SU-DHL-6 (cell line): ENCODE data around the gene PHACTR1.

Experiments used
- H2AFZ ChIP-seq: fragments of 200-600 bp; sonication (generic); 2 replicates; pipeline ENCODE4 v1.6.1; 2014; ENCODE audit warnings: low read depth, mild to moderate bottlenecking, moderate library complexity, mixed read lengths, antibody characterized with exemption, low read length; ENCODE audit not compliant: severe bottlenecking
- H3F3A ChIP-seq: fragments of 200-600 bp; shearing (Covaris generic); 2 replicates; pipeline ENCODE4 v1.6.0; 2016; ENCODE audit warnings: antibody characterized with exemption, mild to moderate bottlenecking; ENCODE audit not compliant: insufficient read depth
- H3K27ac ChIP-seq: fragments of 200-600 bp; sonication (generic); 2 replicates; pipeline ENCODE4 v1.5.1; 2016; ENCODE audit warnings: low read depth, mild to moderate bottlenecking, low read length, moderate library complexity, mixed read lengths
- H3K27me3 ChIP-seq: fragments of 200-600 bp; sonication (generic), shearing (Covaris generic); 2 replicates; pipeline ENCODE4 v1.6.0; 2014; ENCODE audit warnings: mild to moderate bottlenecking, low read length
- H3K36me3 ChIP-seq: fragments of 200-600 bp; sonication (generic); 2 replicates; pipeline ENCODE4 v1.6.1; 2014; ENCODE audit warnings: mild to moderate bottlenecking, low read length, mixed read lengths
- H3K4me2 ChIP-seq: fragments of 300-600, 200-600 bp; shearing (Covaris generic), sonication (generic); 2 replicates; pipeline ENCODE4 v1.6.0; 2014; ENCODE audit warnings: low read length, low read depth, mild to moderate bottlenecking; ENCODE audit not compliant: poor library complexity, severe bottlenecking
- H3K4me3 ChIP-seq: fragments of 200-600 bp; sonication (generic); 2 replicates; pipeline ENCODE4 v1.5.1; 2014; ENCODE audit warnings: antibody characterized with exemption, low read length, mild to moderate bottlenecking, mixed read lengths; ENCODE audit not compliant: insufficient read depth, poor library complexity, severe bottlenecking
- H3K79me2 ChIP-seq: fragments of 200-600 bp; sonication (generic); 2 replicates; pipeline ENCODE4 v1.6.1; 2014; ENCODE audit warnings: mild to moderate bottlenecking, low read length, moderate library complexity; ENCODE audit not compliant: insufficient read depth
- H3K9ac ChIP-seq: fragments of 200-600 bp; sonication (generic); 2 replicates; pipeline ENCODE4 v1.7.0; 2014; ENCODE audit warnings: mild to moderate bottlenecking, low read length
- H3K9me2 ChIP-seq: fragments of 200-600 bp; sonication (generic); replicated peaks from 2 replicates; pipeline ENCODE4 v1.6.1; 2014; ENCODE audit warnings: low read length; ENCODE audit not compliant: insufficient read depth
- H3K9me3 ChIP-seq: fragments of 200-600 bp; sonication (generic); 2 replicates; pipeline ENCODE4 v1.6.1; 2014; ENCODE audit warnings: low read length, mixed read lengths; ENCODE audit not compliant: insufficient read depth
- H4K20me1 ChIP-seq: fragments of 200-600 bp; sonication (generic); 2 replicates; pipeline ENCODE4 v1.6.1; 2014; ENCODE audit warnings: low read depth, mild to moderate bottlenecking, antibody characterized with exemption, low read length, moderate library complexity, mixed read lengths
- EZH2phosphoT487 ChIP-seq: fragments of 200-600 bp; sonication (generic), shearing (Covaris generic); conservative IDR thresholded peaks from 2 replicates; pipeline ENCODE4 v1.6.1; 2018; ENCODE audit warnings: mild to moderate bottlenecking, antibody characterized with exemption, low read length, moderate library complexity, mixed read lengths
- TF ChIP-seq, protein P1 (sequence below): fragments of 200-600 bp; sonication (generic); IDR thresholded peaks from one replicate; pipeline ENCODE4 v1.5.1; 2017; ENCODE audit warnings: antibody characterized with exemption, mild to moderate bottlenecking, low read length, moderate library complexity; ENCODE audit not compliant: insufficient read depth, poor library complexity, severe bottlenecking

Gene PHACTR1

DNA sequence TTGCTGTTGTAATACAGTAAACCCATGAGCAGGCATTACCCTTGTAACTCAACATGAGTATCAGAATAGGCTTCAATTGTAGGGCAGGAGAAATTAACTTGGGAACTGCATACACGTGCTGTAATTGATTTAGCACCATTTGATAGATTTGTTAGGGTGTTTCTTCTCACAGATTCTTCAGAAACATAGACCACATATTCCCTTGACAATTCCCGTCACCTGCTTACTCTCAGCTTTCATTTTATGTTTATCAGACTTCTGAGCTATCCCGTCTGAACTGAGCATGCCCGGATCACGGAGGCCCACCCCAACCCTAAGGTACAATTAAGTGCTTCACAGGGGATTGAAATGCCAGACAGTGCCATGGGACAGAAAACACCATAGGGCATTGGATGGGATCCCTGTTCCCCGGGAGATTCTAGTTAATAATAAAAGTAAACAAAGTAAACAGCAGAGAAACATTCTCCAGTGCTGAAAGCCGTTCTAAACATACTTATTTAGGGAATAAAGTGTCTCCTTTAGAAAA, 179.7 kb downstream of the PHACTR1 start:
- Histone ChIP-seq H3K4me2 (no peak overlapping the region), H3K4me3 (no peak overlapping the region), H4K20me1 (no peaks in the 10 kb centered on the region), H3K9me2 (no peaks in the 10 kb centered on the region), H2AFZ (no peak overlapping the region), H3K27ac (no peak overlapping the region), H3K27me3 (no peaks in the 10 kb centered on the region; the same call in 1 of the 2 replicates), H3F3A (no peaks in the 10 kb centered on the region), H3K9me3 (no peaks in the 10 kb centered on the region), H3K9ac (no peak overlapping the region), H3K36me3 (no peaks in the 10 kb centered on the region), H3K79me2 (no peaks in the 10 kb centered on the region)
- TF ChIP-seq EZH2phosphoT487 = no peak

DNA sequence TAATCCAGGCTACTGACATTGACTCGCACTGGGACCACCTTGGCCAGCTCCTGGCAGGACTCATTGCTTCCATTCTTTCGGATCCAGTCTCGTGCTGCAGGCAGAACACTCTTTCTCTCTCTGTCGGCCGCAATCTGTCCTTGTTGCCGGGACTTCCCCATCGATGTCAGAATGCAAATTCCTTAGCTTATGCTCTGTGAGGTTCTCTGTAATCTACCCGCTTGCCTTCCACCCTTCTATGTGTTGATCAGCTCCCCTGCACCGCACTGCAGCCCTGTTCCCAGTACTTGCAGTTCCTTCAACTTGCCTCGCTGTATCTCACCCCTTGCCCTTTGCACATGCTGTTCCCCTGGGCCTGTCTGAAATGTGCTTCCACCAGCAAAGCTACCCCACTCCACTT, 182.0 kb downstream of the PHACTR1 start:
- Histone ChIP-seq H3K36me3 (no peaks in the 10 kb centered on the region), H3K9ac (no peak overlapping the region), H3K9me3 (no peaks in the 10 kb centered on the region), H3K27ac (no peak overlapping the region), H3K79me2 (no peaks in the 10 kb centered on the region), H3F3A (no peaks in the 10 kb centered on the region), H3K9me2 (no peaks in the 10 kb centered on the region), H3K4me2 (no peak overlapping the region), H4K20me1 (no peaks in the 10 kb centered on the region), H2AFZ (no peak overlapping the region), H3K27me3 (no peaks in the 10 kb centered on the region; the same call in 1 of the 2 replicates), H3K4me3 (no peak overlapping the region)
- no peak for TF ChIP-seq EZH2phosphoT487
- TF ChIP-seq, protein P1, sequence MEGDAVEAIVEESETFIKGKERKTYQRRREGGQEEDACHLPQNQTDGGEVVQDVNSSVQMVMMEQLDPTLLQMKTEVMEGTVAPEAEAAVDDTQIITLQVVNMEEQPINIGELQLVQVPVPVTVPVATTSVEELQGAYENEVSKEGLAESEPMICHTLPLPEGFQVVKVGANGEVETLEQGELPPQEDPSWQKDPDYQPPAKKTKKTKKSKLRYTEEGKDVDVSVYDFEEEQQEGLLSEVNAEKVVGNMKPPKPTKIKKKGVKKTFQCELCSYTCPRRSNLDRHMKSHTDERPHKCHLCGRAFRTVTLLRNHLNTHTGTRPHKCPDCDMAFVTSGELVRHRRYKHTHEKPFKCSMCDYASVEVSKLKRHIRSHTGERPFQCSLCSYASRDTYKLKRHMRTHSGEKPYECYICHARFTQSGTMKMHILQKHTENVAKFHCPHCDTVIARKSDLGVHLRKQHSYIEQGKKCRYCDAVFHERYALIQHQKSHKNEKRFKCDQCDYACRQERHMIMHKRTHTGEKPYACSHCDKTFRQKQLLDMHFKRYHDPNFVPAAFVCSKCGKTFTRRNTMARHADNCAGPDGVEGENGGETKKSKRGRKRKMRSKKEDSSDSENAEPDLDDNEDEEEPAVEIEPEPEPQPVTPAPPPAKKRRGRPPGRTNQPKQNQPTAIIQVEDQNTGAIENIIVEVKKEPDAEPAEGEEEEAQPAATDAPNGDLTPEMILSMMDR = no peak

DNA sequence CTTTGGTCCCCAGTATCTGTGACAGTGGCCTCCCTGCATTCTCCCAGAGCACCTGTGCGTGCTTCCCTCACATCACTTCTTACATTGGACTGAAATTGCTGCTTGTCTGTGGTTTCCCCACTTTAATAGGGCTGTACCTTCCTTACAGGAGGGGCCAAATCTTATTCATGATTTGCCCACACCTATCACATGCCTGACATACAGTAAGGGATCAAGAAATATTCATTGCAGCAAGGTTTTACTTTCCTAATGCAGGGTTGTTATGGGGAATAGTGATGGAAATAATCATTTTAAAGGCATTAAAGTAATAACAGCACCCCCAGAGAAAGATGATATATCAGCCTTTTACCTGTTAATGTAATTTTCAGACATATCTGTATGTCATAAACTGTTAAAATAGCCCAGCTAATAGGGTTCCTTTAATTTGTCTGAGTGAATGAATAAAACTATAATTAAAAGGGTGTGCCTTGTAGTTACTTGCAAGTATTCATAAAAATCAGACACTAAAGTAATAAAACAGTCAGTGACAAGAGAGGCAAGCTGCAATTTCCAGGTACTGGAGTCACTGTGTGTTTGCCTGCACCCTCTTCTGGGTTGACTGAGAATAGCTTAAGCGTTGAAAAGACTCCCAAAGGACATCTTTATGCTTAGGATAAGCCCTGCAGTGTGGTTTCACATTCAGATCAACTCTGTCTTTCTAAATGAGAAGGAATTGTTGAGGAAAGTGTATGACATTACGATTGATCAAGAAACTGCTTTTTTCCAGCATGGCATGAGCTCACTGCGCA, 182.7 kb downstream of the PHACTR1 start:
- Histone ChIP-seq H3F3A (no peaks in the 10 kb centered on the region), H3K9ac (no peak overlapping the region), H3K36me3 (no peaks in the 10 kb centered on the region), H3K4me2 (no peak overlapping the region), H3K9me2 (no peaks in the 10 kb centered on the region), H3K27ac (no peak overlapping the region), H4K20me1 (no peaks in the 10 kb centered on the region), H3K79me2 (no peaks in the 10 kb centered on the region), H3K4me3 (no peak overlapping the region), H3K9me3 (no peaks in the 10 kb centered on the region), H2AFZ (no peak overlapping the region), H3K27me3 (no peaks in the 10 kb centered on the region; the same call in 1 of the 2 replicates)
- no peak for TF ChIP-seq EZH2phosphoT487
- TF ChIP-seq, protein P1 = no peak

DNA sequence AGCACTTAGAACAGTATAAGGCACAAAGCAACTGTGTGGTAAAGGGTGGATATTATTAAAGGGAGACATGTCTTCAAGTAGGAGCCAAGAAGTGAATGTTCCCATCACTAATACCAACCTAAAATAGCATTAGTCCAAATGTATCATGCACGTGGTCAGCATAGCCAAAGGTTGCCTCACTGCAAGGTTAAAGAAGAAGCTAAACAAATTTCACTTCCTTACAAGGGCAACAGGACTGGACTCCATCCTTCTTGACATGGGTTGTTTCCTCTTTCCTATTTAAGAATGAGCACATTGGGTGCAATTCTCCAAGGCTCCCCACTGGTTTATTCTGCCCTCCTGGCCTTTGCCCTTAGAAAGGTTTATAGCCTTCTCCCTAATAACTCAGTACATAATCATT, 186.7 kb downstream of the PHACTR1 start:
- no peaks in the 10 kb centered on the region for H3K36me3 ChIP-seq
- H2AFZ ChIP-seq = no peak overlapping the region
- no peaks in the 10 kb centered on the region; the same call in 1 of the 2 replicates for H3K27me3 ChIP-seq
- no peak overlapping the region for H3K27ac ChIP-seq
- H3K79me2 ChIP-seq = no peaks in the 10 kb centered on the region
- no peak overlapping the region for H3K9ac ChIP-seq
- H4K20me1 ChIP-seq = no peaks in the 10 kb centered on the region
- TF ChIP-seq, protein P1 = no peak
- no peak for TF ChIP-seq EZH2phosphoT487
- no peaks in the 10 kb centered on the region for H3F3A ChIP-seq
- no peaks in the 10 kb centered on the region for H3K9me2 ChIP-seq
- no peak overlapping the region for H3K4me2 ChIP-seq
- no peak overlapping the region for H3K4me3 ChIP-seq
- H3K9me3 ChIP-seq = no peaks in the 10 kb centered on the region
